ENCODE data around the gene ABCB11.

The ABCB11 gene

DNA sequence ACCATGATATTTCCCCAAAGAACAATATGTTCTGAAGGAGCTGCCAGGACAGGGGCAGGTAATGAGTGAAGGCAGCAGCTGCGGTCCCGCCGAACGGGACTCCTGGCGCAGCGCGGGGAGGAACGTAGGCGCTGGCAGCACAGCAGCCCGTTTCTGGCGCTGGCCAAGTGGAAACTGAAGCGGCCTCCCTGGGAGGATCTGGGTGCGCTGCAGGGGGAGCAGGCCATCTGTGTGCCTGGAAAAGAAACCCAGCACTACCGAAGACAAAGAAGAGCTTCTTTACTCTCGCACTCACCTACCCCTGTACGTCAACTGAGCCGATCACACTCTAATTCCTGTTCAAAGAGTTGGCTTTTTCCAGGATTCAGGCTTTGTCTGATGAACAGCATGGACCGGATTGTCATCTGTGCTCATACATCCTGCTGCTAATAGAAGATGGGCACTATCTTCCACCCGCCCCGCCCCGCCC is 118.2 kb downstream of the ABCB11 start:
- Histone ChIP-seq H3K9ac (no peak overlapping the region), H3K36me3 (ENCODE audit: control insufficient read depth, insufficient read depth, low read length) (no peaks in the 10 kb centered on the region), H2AFZ (no peak overlapping the region), H3K27me3 (ENCODE audit: control insufficient read depth, insufficient read depth, low read length) (no peaks in the 10 kb centered on the region), H3K4me3 (ENCODE audit: low read depth, low read length) (no peak overlapping the region), H3K27ac (no peak overlapping the region), H3K9me3 (ENCODE audit: control insufficient read depth, low read length) (no peaks in the 10 kb centered on the region), H3K4me2 (ENCODE audit: low read length) (no peak overlapping the region), H3K4me1 (no peaks in the 10 kb centered on the region), H3K79me2 (no peaks in the 10 kb centered on the region)
- TF ChIP-seq, protein P1, sequence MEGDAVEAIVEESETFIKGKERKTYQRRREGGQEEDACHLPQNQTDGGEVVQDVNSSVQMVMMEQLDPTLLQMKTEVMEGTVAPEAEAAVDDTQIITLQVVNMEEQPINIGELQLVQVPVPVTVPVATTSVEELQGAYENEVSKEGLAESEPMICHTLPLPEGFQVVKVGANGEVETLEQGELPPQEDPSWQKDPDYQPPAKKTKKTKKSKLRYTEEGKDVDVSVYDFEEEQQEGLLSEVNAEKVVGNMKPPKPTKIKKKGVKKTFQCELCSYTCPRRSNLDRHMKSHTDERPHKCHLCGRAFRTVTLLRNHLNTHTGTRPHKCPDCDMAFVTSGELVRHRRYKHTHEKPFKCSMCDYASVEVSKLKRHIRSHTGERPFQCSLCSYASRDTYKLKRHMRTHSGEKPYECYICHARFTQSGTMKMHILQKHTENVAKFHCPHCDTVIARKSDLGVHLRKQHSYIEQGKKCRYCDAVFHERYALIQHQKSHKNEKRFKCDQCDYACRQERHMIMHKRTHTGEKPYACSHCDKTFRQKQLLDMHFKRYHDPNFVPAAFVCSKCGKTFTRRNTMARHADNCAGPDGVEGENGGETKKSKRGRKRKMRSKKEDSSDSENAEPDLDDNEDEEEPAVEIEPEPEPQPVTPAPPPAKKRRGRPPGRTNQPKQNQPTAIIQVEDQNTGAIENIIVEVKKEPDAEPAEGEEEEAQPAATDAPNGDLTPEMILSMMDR (IDR thresholded peaks at IDR 0.05): no peak

DNA sequence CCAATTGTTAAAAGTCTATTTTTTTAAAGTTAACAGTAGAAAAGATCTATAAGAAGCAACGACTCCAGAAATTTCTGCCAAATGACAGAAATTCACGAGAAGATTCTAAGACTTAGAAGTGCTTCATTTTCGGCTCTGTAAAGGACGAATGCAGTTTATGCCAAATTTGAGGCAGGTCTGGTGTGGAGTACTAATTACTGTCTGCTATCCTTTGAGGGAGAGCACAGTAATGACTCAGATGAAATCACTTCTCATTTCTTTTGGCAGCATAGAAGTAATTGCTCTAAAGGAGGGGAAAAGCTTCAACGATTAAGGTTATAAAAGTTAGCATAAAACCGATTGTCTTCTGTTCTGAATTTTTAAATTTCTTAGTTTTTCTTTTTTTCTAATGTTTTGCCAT is 118.7 kb downstream of the ABCB11 start:
- H3K9ac ChIP-seq: no peak overlapping the region
- H3K27ac ChIP-seq: no peak overlapping the region
- no peak overlapping the region for H3K4me2 ChIP-seq (ENCODE audit: low read length)
- no peaks in the 10 kb centered on the region for H3K9me3 ChIP-seq (ENCODE audit: control insufficient read depth, low read length)
- no peaks in the 10 kb centered on the region for H3K36me3 ChIP-seq (ENCODE audit: control insufficient read depth, insufficient read depth, low read length)
- no peaks in the 10 kb centered on the region for H3K27me3 ChIP-seq (ENCODE audit: control insufficient read depth, insufficient read depth, low read length)
- no peak overlapping the region for H2AFZ ChIP-seq
- no peaks in the 10 kb centered on the region for H3K79me2 ChIP-seq
- TF ChIP-seq, protein P1 (IDR thresholded peaks at IDR 0.05): no peak
- H3K4me1 ChIP-seq: no peaks in the 10 kb centered on the region
- no peak overlapping the region for H3K4me3 ChIP-seq (ENCODE audit: low read depth, low read length)

DNA sequence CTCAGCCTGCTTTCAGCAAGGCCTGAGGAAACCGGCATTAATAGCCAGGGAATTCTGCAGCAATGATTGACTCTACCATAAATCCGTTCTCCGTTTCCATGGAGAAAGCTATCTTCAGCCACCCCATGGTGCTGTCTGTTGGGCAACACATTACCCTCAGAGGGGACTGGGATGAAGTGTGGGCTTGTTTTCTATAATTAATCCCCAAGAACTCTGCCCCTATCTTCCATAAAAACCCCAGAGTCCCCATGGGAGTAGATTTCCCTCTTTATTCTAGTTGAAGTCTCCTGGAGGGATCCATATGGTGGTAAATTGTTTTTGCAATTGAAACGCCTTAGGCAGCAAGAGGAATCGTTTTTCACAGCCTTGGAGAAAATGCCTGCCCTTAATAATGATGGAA is 120.8 kb downstream of the ABCB11 start:
- H2AFZ ChIP-seq: no peak overlapping the region
- TF ChIP-seq, protein P1 (IDR thresholded peaks at IDR 0.05): no peak
- no peak overlapping the region for H3K27ac ChIP-seq
- no peak overlapping the region for H3K4me3 ChIP-seq (ENCODE audit: low read depth, low read length)
- no peaks in the 10 kb centered on the region for H3K79me2 ChIP-seq
- H3K9ac ChIP-seq: no peak overlapping the region
- no peaks in the 10 kb centered on the region for H3K4me1 ChIP-seq
- H3K9me3 ChIP-seq (ENCODE audit: control insufficient read depth, low read length): no peaks in the 10 kb centered on the region
- no peak overlapping the region for H3K4me2 ChIP-seq (ENCODE audit: low read length)
- no peaks in the 10 kb centered on the region for H3K27me3 ChIP-seq (ENCODE audit: control insufficient read depth, insufficient read depth, low read length)
- no peaks in the 10 kb centered on the region for H3K36me3 ChIP-seq (ENCODE audit: control insufficient read depth, insufficient read depth, low read length)

DNA sequence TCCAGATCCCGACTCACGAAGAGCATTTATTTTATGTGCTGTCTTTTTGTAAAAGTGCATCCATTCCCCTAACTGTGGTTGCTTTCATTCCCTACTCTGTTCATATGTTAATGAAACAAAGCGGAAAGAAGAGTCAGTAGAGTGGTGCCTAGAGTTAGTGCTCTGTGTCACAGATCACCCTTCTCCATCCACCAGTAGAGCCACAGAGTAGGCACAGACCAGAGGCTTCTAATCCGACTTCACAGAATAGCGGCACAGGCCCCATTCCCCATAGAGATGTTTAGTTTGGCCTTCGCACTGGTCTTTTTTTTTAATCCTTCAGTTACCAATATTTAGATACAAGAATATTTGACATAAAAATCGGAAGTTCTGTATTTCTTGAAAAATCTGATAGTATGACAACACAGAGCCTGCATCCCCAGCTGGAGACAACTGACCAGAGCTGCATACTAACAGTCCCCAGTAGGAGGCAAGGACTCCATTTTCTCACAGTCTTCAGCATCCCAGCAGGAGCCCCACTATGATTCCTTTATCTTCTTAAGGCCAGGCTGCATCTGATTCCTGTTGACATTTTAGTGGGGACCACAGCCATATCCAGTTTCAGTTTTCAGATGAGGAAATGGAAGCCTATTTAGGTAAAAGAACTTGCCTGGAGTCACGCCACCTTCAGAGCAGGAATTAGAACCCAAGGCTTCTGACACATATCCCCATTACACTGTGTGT is 123.0 kb downstream of the ABCB11 start:
- H3K4me1 ChIP-seq: no peaks in the 10 kb centered on the region
- H3K27ac ChIP-seq: no peak overlapping the region
- H3K9me3 ChIP-seq (ENCODE audit: control insufficient read depth, low read length): no peaks in the 10 kb centered on the region
- TF ChIP-seq, protein P1 (IDR thresholded peaks at IDR 0.05): no peak
- no peaks in the 10 kb centered on the region for H3K27me3 ChIP-seq (ENCODE audit: control insufficient read depth, insufficient read depth, low read length)
- no peak overlapping the region for H3K4me2 ChIP-seq (ENCODE audit: low read length)
- no peaks in the 10 kb centered on the region for H3K79me2 ChIP-seq
- H3K36me3 ChIP-seq (ENCODE audit: control insufficient read depth, insufficient read depth, low read length): no peaks in the 10 kb centered on the region
- H3K4me3 ChIP-seq (ENCODE audit: low read depth, low read length): no peak overlapping the region
- no peak overlapping the region for H3K9ac ChIP-seq
- H2AFZ ChIP-seq: no peak overlapping the region

DNA sequence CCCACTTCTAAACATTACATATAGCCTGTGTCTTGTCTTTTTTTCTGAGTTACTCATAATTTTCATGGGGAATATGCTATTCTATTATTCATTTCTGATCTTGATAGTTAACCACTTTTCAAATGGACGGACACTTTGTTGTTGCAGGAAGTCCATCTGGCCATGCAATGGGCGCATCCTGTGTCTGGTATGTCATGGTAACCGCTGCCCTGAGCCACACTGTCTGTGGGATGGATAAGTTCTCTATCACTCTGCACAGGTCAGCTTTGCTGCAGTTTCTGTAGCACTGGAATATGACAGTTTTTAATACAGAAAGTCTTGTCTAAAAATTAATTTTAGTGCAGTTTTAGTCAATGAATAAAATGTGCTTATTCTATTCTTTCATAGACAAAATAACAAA is 126.8 kb downstream of the ABCB11 start:
- TF ChIP-seq, protein P1 (IDR thresholded peaks at IDR 0.05): no peak
- no peaks in the 10 kb centered on the region for H3K4me1 ChIP-seq
- no peak overlapping the region for H3K4me3 ChIP-seq (ENCODE audit: low read depth, low read length)
- no peaks in the 10 kb centered on the region for H3K79me2 ChIP-seq
- no peak overlapping the region for H3K4me2 ChIP-seq (ENCODE audit: low read length)
- no peaks in the 10 kb centered on the region for H3K36me3 ChIP-seq (ENCODE audit: control insufficient read depth, insufficient read depth, low read length)
- H3K27me3 ChIP-seq (ENCODE audit: control insufficient read depth, insufficient read depth, low read length): no peaks in the 10 kb centered on the region
- no peak overlapping the region for H3K27ac ChIP-seq
- no peaks in the 10 kb centered on the region for H3K9me3 ChIP-seq (ENCODE audit: control insufficient read depth, low read length)
- no peak overlapping the region for H2AFZ ChIP-seq
- no peak overlapping the region for H3K9ac ChIP-seq

All from parathyroid adenoma (tissue), 2 donors.